HepG2 (cell line): Measurements from ENCODE around the gene SPSB2. TPM values are rescaled to one million over a fixed set of nuclear protein-coding genes. Genes with fewer than 3 reads are reported as not detected.
A peak's percentile ranks its signal among the peaks of the same experiment; 100 is the strongest.

Experiments used
- BHLHE40 ChIP-seq: IDR thresholded peaks from 2 replicates; pipeline ENCODE4 v1.6.1; 2011; ENCODE audit warnings: low read length, improper control_type of control experiment
- DNMT1 ChIP-seq: sonication (generic); formaldehyde crosslinking; IDR thresholded peaks from 2 replicates; pipeline ENCODE4 v1.5.1; 2020; ENCODE audit warnings: mild to moderate bottlenecking, missing genetic modification reagents
- KAT7 ChIP-seq: IDR thresholded peaks from 2 replicates; pipeline ENCODE4 v1.6.1; 2018; ENCODE audit warnings: borderline replicate concordance, missing compliant biosample characterization
- LRRFIP1 ChIP-seq: sonication (generic); formaldehyde crosslinking; conservative IDR thresholded peaks from 2 replicates; pipeline ENCODE4 v1.4.0; 2020; ENCODE audit warnings: missing genetic modification reagents
- RAD51 ChIP-seq: fragments of 450-650 bp; IDR thresholded peaks from 2 replicates; pipeline ENCODE4 v1.6.1; 2016; ENCODE audit warnings: borderline replicate concordance
- RFX1 ChIP-seq: fragments of 450-650 bp; IDR thresholded peaks from 2 replicates; pipeline ENCODE4 v1.6.1; 2017
- SMYD3 ChIP-seq: sonication (generic); formaldehyde crosslinking; IDR thresholded peaks from 2 replicates; pipeline ENCODE4 v1.8.1; 2023; ENCODE audit warnings: mild to moderate bottlenecking, missing genetic modification reagents
- SNAPC5 ChIP-seq: sonication (generic); formaldehyde crosslinking; IDR thresholded peaks from 2 replicates; pipeline ENCODE4 v1.8.1; 2023; ENCODE audit warnings: mild to moderate bottlenecking, missing genetic modification reagents, borderline replicate concordance
- TRAFD1 ChIP-seq: sonication (generic); formaldehyde crosslinking; IDR thresholded peaks from 2 replicates; pipeline ENCODE4 v1.5.1; 2020; ENCODE audit warnings: missing genetic modification reagents, mild to moderate bottlenecking, borderline replicate concordance
- UBTF ChIP-seq: sonication (generic); formaldehyde crosslinking; IDR thresholded peaks from 2 replicates; pipeline ENCODE4 v1.4.0; 2020; ENCODE audit warnings: mild to moderate bottlenecking, missing genetic modification reagents
- ZC3H4 ChIP-seq: sonication (generic); formaldehyde crosslinking; IDR thresholded peaks from 2 replicates; pipeline ENCODE4 v1.4.0; 2020; ENCODE audit warnings: missing genetic modification reagents, borderline replicate concordance
- ZFP36L2 ChIP-seq: sonication (generic); formaldehyde crosslinking; IDR thresholded peaks from 2 replicates; pipeline ENCODE4 v1.4.0; 2020; ENCODE audit warnings: missing genetic modification reagents
- ZNF124 ChIP-seq: sonication (generic); formaldehyde crosslinking; IDR thresholded peaks from 2 replicates; pipeline ENCODE4 v1.4.0; 2020; ENCODE audit warnings: missing genetic modification reagents
- ZNF256 ChIP-seq: sonication (generic); formaldehyde crosslinking; conservative IDR thresholded peaks from 2 replicates; pipeline ENCODE4 v1.4.0; 2020; ENCODE audit warnings: missing genetic modification reagents
- ZNF556 ChIP-seq: sonication (generic); formaldehyde crosslinking; IDR thresholded peaks from 2 replicates; pipeline ENCODE4 v1.4.0; 2020; ENCODE audit warnings: mild to moderate bottlenecking, missing genetic modification reagents, borderline replicate concordance
- ZNF619 ChIP-seq: sonication (generic); formaldehyde crosslinking; IDR thresholded peaks from 2 replicates; pipeline ENCODE4 v1.4.0; 2020; ENCODE audit warnings: mild to moderate bottlenecking, missing genetic modification reagents
- ZNF770 ChIP-seq: sonication (generic); formaldehyde crosslinking; IDR thresholded peaks from 2 replicates; pipeline ENCODE4 v1.5.0; 2020; ENCODE audit warnings: mild to moderate bottlenecking, missing genetic modification reagents
- ZNF788 ChIP-seq: sonication (generic); formaldehyde crosslinking; IDR thresholded peaks from 2 replicates; pipeline ENCODE4 v1.5.0; 2020; ENCODE audit warnings: mild to moderate bottlenecking, missing genetic modification reagents, borderline replicate concordance
- polyA plus RNA-seq, 8 experiments: library from polyadenylated mRNA; depleted of rRNA in 3 of 8; stranded (reverse) in 7 of 8; unstranded in 1 of 8; fragments of >200 nt; fragmentation: Illumina TruSeq in 4 of 8; extraction: Trizol in 4 of 8; gene quantifications; 2 replicates each; pipeline versions ENCODE4 v1.2.1 to v1.2.3, GENCODE V29; 2011 to 2016; ENCODE audit warnings: low read depth in 4 of 8, missing spikeins in 1 of 8, mixed read lengths in 1 of 8; ENCODE audit not compliant: insufficient read depth in 1 of 8
- total RNA-seq, 5 experiments: library from RNA; depleted of rRNA; stranded (reverse); fragments of >200 nt; fragmentation: Illumina TruSeq; extraction: Trizol; gene quantifications; 2 replicates each; pipeline ENCODE4 v1.2.3, GENCODE V29; 2016; ENCODE audit warnings: low read depth in 1 of 5

Gene SPSB2
- total and polyA plus RNA-seq, 2 of the 13 experiments (the other 11 are each of a cell fraction or from before 2014, with no cell fraction given), result 2.0 to 6.2 TPM

- peak; percentile 53; the same call in 1 of the 2 replicates for TF ChIP-seq ZNF770 (CRISPR knock-in tag)
- peak; percentile 88; the same call in 1 of the 2 replicates for TF ChIP-seq ZNF619 (CRISPR knock-in tag)
- no peak; the same call in 1 of the 2 replicates for TF ChIP-seq DNMT1 (CRISPR knock-in tag)
- TF ChIP-seq ZNF256 (CRISPR knock-in tag), result 0 out of 2 replicates have a peak, but pooled peaks have one; percentile 58
- TF ChIP-seq ZNF556 (CRISPR knock-in tag), result peak; percentile 62; the same call in 1 of the 2 replicates
- TF ChIP-seq ZFP36L2 (CRISPR knock-in tag), result no peak
- TF ChIP-seq UBTF (CRISPR knock-in tag), result peak; percentile 14; the same call in 1 of the 2 replicates
- TF ChIP-seq SMYD3, result peak; percentile 77; the same call in 1 of the 2 replicates
- TF ChIP-seq SNAPC5, result no peak
- TF ChIP-seq KAT7 (CRISPR knock-in tag), result no peak
- no peak for TF ChIP-seq LRRFIP1 (CRISPR knock-in tag)
- TF ChIP-seq ZC3H4 (CRISPR knock-in tag), result no peak
- TF ChIP-seq BHLHE40, result peak; percentile 62; the same call in 1 of the 2 replicates
- TF ChIP-seq RFX1, result no peak
- TF ChIP-seq ZNF788, result peak; percentile 73; the same call in 1 of the 2 replicates
- no peak for TF ChIP-seq TRAFD1
- no peak for TF ChIP-seq RAD51
- TF ChIP-seq ZNF124 (CRISPR knock-in tag), result 0 out of 2 replicates have a peak, but pooled peaks have one; percentile 22
Observed at GRCh38 chr12:6872073-6873048, 742 bp downstream of the SPSB2 start (continued).
